Upper lobe of right lung (tissue), 1 donor: ENCODE measurements around the gene OXLD1. TPM values are rescaled to one million over a fixed set of nuclear protein-coding genes. Genes with fewer than 3 reads are reported as not detected.

Source experiments
- ATAC-seq: fragments of 200-7000 bp; cut with Tn5 transposase; one replicate; pipeline ENCODE4 v1.9.1; 2020; ENCODE audit warnings: mild to moderate bottlenecking, moderate library complexity
- DNase-seq: peaks from one replicate; pipeline ENCODE4 v3.0.0-alpha.2; 2020
- H3K27ac ChIP-seq: fragments of 200-600 bp; one replicate; pipeline ENCODE4 v1.8.0; 2022
- H3K27me3 ChIP-seq: fragments of 200-600 bp; one replicate; pipeline ENCODE4 v1.8.0; 2022; ENCODE audit warnings: mild to moderate bottlenecking
- H3K36me3 ChIP-seq: fragments of 200-600 bp; one replicate; pipeline ENCODE4 v1.8.0; 2022
- H3K4me1 ChIP-seq: fragments of 200-600 bp; one replicate; pipeline ENCODE4 v1.8.0; 2022
- H3K4me3 ChIP-seq: fragments of 200-600 bp; one replicate; pipeline ENCODE4 v1.8.0; 2022; ENCODE audit warnings: mild to moderate bottlenecking
- H3K9me3 ChIP-seq: fragments of 200-600 bp; one replicate; pipeline ENCODE4 v1.8.0; 2022
- intact Hi-C: fragments of 100-400 bp; cut with DNase I; formaldehyde crosslinking; loops from one replicate; pipeline ENCODE4 v1.11.0; 2022
- total RNA-seq: library from RNA; stranded (reverse); fragmentation: NEBNext Ultra II Directional; extraction: Animal tissue kit (Norgen Biotek cat#: 25700); gene quantifications from one replicate; pipeline ENCODE4 v1.2.1, GENCODE V29; 2021
- TF ChIP-seq, protein P1 (sequence below): fragments of 200-600 bp; IDR thresholded peaks from one replicate; pipeline ENCODE4 v1.8.0; 2022; ENCODE audit warnings: antibody characterized with exemption
- donor health status: DM: no; HTN: yes; CAD: no; lungs with severe emphysema.

Gene OXLD1
- total RNA-seq, 1 donor from 2014 or later: 26.7 TPM

GRCh38 chr17:81696218-81696941, 30.0 kb upstream of the OXLD1 start:
- H3K4me1 ChIP-seq: peaks cover 7% of the 10 kb centered on the region
- no peak overlapping the region for H3K4me3 ChIP-seq
- intact Hi-C loops: no loop called here
- TF ChIP-seq, protein P1, sequence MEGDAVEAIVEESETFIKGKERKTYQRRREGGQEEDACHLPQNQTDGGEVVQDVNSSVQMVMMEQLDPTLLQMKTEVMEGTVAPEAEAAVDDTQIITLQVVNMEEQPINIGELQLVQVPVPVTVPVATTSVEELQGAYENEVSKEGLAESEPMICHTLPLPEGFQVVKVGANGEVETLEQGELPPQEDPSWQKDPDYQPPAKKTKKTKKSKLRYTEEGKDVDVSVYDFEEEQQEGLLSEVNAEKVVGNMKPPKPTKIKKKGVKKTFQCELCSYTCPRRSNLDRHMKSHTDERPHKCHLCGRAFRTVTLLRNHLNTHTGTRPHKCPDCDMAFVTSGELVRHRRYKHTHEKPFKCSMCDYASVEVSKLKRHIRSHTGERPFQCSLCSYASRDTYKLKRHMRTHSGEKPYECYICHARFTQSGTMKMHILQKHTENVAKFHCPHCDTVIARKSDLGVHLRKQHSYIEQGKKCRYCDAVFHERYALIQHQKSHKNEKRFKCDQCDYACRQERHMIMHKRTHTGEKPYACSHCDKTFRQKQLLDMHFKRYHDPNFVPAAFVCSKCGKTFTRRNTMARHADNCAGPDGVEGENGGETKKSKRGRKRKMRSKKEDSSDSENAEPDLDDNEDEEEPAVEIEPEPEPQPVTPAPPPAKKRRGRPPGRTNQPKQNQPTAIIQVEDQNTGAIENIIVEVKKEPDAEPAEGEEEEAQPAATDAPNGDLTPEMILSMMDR: no peak
- no peak for DNase-seq
- no peak for ATAC-seq
- H3K27ac ChIP-seq: no peak overlapping the region
- no peaks in the 10 kb centered on the region for H3K9me3 ChIP-seq
- peaks cover 93% of the 10 kb centered on the region for H3K36me3 ChIP-seq
- no peaks in the 10 kb centered on the region for H3K27me3 ChIP-seq

GRCh38 chr17:81695801-81696200, 29.4 kb upstream of the OXLD1 start:
- ATAC-seq (no peak), DNase-seq (no peak)
- Histone ChIP-seq H3K27me3 (no peaks in the 10 kb centered on the region), H3K4me1 (peaks cover 1% of the 10 kb centered on the region), H3K27ac (no peak overlapping the region), H3K36me3 (peaks cover 93% of the 10 kb centered on the region), H3K9me3 (no peaks in the 10 kb centered on the region), H3K4me3 (no peak overlapping the region)
- intact Hi-C loops: no loop called here
- TF ChIP-seq, protein P1: no peak

GRCh38 chr17:81695211-81695610, 28.8 kb upstream of the OXLD1 start:
- intact Hi-C loops: no loop called here
- Histone ChIP-seq H3K9me3 (no peaks in the 10 kb centered on the region), H3K4me3 (no peak overlapping the region), H3K4me1 (no peaks in the 10 kb centered on the region), H3K27ac (no peak overlapping the region), H3K36me3 (peaks cover 96% of the 10 kb centered on the region), H3K27me3 (no peaks in the 10 kb centered on the region)
- ATAC-seq: no peak
- TF ChIP-seq, protein P1: no peak
- DNase-seq: no peak

DNA sequence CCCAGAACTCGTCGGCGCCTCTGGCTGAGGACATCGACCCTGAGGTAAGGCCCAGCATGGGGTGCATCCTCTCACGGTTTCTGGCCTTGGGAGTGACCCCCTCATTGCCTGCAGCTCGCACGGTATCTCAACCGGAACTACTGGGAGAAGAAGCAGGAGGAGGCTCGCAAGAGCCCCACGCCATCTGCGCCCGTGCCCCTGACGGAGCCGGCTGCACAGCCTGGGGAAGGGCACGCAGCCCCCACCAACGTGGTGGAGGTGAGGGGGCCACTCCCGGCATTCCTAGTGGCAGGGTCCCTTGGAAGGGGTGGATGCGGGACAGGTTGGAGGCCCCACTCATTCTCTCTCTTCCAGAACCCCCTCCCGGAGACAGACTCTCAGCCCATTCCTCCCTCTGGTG, 28.4 kb upstream of the OXLD1 start:
- Histone ChIP-seq H3K4me1 (no peaks in the 10 kb centered on the region), H3K36me3 (peaks cover 97% of the 10 kb centered on the region), H3K9me3 (no peaks in the 10 kb centered on the region), H3K27me3 (no peaks in the 10 kb centered on the region), H3K27ac (no peak overlapping the region), H3K4me3 (no peak overlapping the region)
- ATAC-seq (no peak), DNase-seq (no peak)
- intact Hi-C loops: no loop called here
- TF ChIP-seq, protein P1: no peak

- ATAC-seq (no peak), DNase-seq (no peak)
- Histone ChIP-seq H3K4me3 (no peak overlapping the region), H3K36me3 (peaks cover 97% of the 10 kb centered on the region), H3K27ac (no peak overlapping the region), H3K27me3 (no peaks in the 10 kb centered on the region), H3K9me3 (no peaks in the 10 kb centered on the region), H3K4me1 (no peaks in the 10 kb centered on the region)
- TF ChIP-seq, protein P1: no peak
- intact Hi-C loops: no loop called here
These were observed 27.3 kb upstream of the OXLD1 start for GRCh38 chr17:81693509-81694210.
